ENCODE results near the gene ATF6.

Gene ATF6

DNA sequence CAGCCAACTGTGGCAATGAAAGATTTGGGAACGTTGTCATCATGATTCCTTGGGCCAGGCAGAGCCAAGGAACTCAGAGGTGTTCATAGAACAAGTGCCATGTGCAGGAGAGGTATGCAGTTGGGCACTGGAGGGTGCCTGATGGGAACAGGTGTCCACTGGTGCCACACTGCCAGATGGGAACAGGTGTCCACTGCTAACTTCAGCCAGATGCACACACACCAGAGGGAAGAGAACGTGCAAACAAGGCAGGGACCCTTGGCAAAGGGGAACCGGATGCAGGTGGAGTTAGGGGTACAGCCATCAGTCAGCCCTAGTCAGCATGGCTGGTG, 244.0 kb downstream of the ATF6 start:
- H3K27me3 ChIP-seq (ENCODE audit: control insufficient read depth in 2 of 2, insufficient read depth in 2 of 2, low read length in 2 of 2), result no peaks in the 10 kb centered on the region
- H3K4me1 ChIP-seq (ENCODE audit: control insufficient read depth in 2 of 2, insufficient read depth in 2 of 2, low read length in 2 of 2), result no peaks in the 10 kb centered on the region
- H3K36me3 ChIP-seq (ENCODE audit: control insufficient read depth in 2 of 2, insufficient read depth in 2 of 2, low read length in 2 of 2), result no peaks in the 10 kb centered on the region
- no peak overlapping the region for H3K27ac ChIP-seq (ENCODE audit: low read depth in 2 of 2, low read length in 2 of 2)
- H3K9ac ChIP-seq (ENCODE audit: low read depth in 1 of 2, low read length in 2 of 2), result no peak overlapping the region
- H3K4me3 ChIP-seq (ENCODE audit: low read length in 2 of 2), result no peak overlapping the region
- no peaks in the 10 kb centered on the region for H3K9me3 ChIP-seq (ENCODE audit: control insufficient read depth in 2 of 2, low read length in 2 of 2)

GRCh38 chr1:162011337-162012012, 245.4 kb downstream of the ATF6 start:
- H3K36me3 ChIP-seq (ENCODE audit: control insufficient read depth in 2 of 2, insufficient read depth in 2 of 2, low read length in 2 of 2), result no peaks in the 10 kb centered on the region
- no peaks in the 10 kb centered on the region for H3K27me3 ChIP-seq (ENCODE audit: control insufficient read depth in 2 of 2, insufficient read depth in 2 of 2, low read length in 2 of 2)
- H3K9me3 ChIP-seq (ENCODE audit: control insufficient read depth in 2 of 2, low read length in 2 of 2), result no peaks in the 10 kb centered on the region
- H3K4me1 ChIP-seq (ENCODE audit: control insufficient read depth in 2 of 2, insufficient read depth in 2 of 2, low read length in 2 of 2), result no peaks in the 10 kb centered on the region
- no peak overlapping the region for H3K9ac ChIP-seq (ENCODE audit: low read depth in 1 of 2, low read length in 2 of 2)
- H3K27ac ChIP-seq (ENCODE audit: low read depth in 2 of 2, low read length in 2 of 2), result no peak overlapping the region
- H3K4me3 ChIP-seq (ENCODE audit: low read length in 2 of 2), result no peak overlapping the region

DNA sequence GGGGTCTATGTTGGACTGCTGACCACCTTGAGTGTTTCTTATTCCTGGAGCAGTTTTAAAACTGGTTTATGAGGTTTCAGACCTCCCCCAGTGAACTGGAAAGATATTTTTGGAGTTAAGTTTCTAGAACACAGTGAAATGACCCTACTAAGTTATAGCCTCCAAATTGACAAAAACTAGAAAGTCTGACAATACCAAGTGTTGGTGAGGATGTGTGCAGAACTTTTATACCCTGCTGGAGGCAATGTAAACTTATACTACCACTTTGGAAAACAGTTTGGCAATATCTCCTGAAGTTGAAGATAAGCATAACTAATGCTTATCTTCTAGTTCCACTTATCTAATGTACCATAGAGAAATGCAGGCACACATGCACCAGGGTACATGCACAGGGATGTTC, 247.2 kb downstream of the ATF6 start:
- Histone ChIP-seq H3K27ac (ENCODE audit: low read depth in 2 of 2, low read length in 2 of 2) (no peak overlapping the region), H3K4me3 (ENCODE audit: low read length in 2 of 2) (no peak overlapping the region), H3K36me3 (ENCODE audit: control insufficient read depth in 2 of 2, insufficient read depth in 2 of 2, low read length in 2 of 2) (no peaks in the 10 kb centered on the region), H3K9me3 (ENCODE audit: control insufficient read depth in 2 of 2, low read length in 2 of 2) (no peaks in the 10 kb centered on the region), H3K9ac (ENCODE audit: low read depth in 1 of 2, low read length in 2 of 2) (no peak overlapping the region), H3K4me1 (ENCODE audit: control insufficient read depth in 2 of 2, insufficient read depth in 2 of 2, low read length in 2 of 2) (no peaks in the 10 kb centered on the region), H3K27me3 (ENCODE audit: control insufficient read depth in 2 of 2, insufficient read depth in 2 of 2, low read length in 2 of 2) (no peaks in the 10 kb centered on the region)
